Peyer's patch (tissue), 4 donors: ENCODE data around the gene CAPN7.

ENCODE experiments used
- POLR2A ChIP-seq, 2 donors: fragments of 450-650 bp; IDR thresholded peaks; one replicate each; pipeline ENCODE4 v1.5.1; 2017; ENCODE audit warnings: antibody characterized with exemption in 2 of 2, mild to moderate bottlenecking in 2 of 2, moderate library complexity in 2 of 2
- TF ChIP-seq, protein P1 (sequence below), 6 experiments: fragments of 450-650 bp in 4 of 6; fragments of 200-600 bp in 2 of 6; sonication (generic) in 1 of 6; IDR thresholded peaks; one replicate each; pipeline ENCODE4 v1.5.1; 2017 to 2019; ENCODE audit warnings: antibody characterized with exemption in 6 of 6, mild to moderate bottlenecking in 3 of 6, moderate library complexity in 1 of 6

GRCh38 chr3:15289661-15290060 is 83.6 kb downstream of the CAPN7 start:
- TF ChIP-seq, protein P1, sequence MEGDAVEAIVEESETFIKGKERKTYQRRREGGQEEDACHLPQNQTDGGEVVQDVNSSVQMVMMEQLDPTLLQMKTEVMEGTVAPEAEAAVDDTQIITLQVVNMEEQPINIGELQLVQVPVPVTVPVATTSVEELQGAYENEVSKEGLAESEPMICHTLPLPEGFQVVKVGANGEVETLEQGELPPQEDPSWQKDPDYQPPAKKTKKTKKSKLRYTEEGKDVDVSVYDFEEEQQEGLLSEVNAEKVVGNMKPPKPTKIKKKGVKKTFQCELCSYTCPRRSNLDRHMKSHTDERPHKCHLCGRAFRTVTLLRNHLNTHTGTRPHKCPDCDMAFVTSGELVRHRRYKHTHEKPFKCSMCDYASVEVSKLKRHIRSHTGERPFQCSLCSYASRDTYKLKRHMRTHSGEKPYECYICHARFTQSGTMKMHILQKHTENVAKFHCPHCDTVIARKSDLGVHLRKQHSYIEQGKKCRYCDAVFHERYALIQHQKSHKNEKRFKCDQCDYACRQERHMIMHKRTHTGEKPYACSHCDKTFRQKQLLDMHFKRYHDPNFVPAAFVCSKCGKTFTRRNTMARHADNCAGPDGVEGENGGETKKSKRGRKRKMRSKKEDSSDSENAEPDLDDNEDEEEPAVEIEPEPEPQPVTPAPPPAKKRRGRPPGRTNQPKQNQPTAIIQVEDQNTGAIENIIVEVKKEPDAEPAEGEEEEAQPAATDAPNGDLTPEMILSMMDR (IDR thresholded peaks at IDR 0.05): no peak
- TF ChIP-seq POLR2A (IDR thresholded peaks at IDR 0.05): no peak
